HG03460 (cell line): ENCODE measurements around the gene SLC4A5.
"Not testable (repeated sequence)": the region's sequence is repeated elsewhere in the genome, so short reads cannot be mapped to it uniquely, and the experiment has no call there.

ENCODE experiments used
- ATAC-seq: cut with Tn5 transposase; IDR thresholded peaks from one replicate; pipeline ENCODE4 v1.9.1; 2021; ENCODE audit not compliant: unreplicated experiment

SLC4A5 gene

DNA sequence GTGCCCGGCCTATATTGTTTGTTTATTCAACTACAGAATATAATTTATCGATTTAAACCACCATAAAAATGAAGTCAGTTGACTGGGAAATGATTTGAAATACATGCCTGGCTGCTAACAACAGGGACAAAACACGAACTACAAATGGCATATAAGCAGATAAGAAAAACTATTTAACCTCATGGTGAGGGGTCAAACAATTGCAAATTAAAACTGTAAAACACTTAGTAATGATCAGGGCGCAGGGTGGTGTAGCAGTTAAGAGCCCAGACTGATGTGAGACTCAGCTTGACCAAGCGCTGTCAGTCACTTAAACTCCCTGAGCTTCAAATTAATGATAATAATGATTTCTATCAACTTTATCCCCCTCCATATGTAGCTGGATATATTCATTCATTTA, 138.1 kb downstream of the SLC4A5 start:
- no peak for ATAC-seq

DNA sequence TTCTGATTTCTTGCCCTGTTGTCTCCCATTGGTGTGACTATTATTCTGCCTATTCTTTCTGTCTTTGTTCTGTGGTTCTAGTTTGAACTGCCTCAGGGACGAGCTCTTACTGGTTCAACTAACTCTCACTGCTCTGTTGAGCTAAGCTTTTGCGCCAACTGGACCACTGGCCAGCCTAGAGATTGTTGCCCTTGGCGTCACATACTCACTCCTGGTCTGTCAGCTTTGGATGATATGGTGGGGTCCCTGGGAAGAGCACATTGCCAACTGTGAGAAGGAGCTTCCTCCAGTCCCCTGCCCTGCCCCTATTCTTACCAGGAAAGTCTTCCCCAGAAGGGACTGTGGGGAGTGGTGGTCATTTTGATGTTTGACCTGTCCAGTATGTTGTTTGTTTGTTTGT, 138.8 kb downstream of the SLC4A5 start:
- ATAC-seq: no peak

- no peak for ATAC-seq
Observed at GRCh38 chr2:74201596-74201995, 141.6 kb downstream of the SLC4A5 start.

GRCh38 chr2:74201196-74201595, 142.0 kb downstream of the SLC4A5 start:
- no peak for ATAC-seq

DNA sequence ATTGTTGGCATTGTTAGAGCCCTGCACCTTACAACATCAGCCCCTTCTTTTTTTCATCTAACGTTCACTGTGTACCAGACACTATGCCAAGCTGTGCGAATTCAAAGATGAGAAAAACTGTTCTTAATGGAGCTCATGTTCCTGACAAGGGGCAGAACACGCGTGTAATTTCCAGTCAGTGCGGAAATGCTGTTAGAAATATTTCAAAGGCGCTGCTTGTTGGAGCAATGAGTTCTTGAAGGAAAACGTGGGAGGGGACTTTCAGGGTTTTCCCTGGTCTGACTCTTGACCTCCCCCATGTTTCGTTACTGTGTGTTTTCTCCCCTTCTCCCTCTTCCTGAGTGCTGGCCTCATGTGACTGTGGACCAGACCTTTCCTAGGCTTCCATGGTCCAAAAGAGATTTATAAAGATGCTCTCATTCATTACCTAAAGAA, 143.3 kb downstream of the SLC4A5 start:
- ATAC-seq: no peak

DNA sequence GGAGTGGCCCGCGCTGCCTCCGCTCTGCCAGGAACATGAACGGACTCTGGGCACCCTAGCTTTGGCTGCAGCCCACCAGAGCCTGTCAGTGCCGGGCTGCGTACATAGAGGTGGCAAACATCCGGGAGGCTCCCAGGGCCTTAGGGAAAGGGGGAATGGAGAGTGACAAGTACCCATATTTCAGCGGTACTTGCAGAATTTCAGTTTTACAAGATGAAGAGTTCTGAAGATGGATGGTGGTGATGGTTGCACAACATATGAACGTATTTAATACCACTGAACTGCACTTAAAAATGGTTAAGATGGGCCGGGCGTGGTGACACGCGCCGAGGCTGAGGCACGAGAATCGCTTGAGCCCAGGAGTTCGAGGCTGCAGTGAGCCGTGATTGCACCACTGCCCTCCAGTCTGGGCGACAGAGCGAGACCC, 143.9 kb downstream of the SLC4A5 start:
- ATAC-seq: no peak

GRCh38 chr2:74198461-74199274, 144.5 kb downstream of the SLC4A5 start, which contains the start of gene MTHFD2:
Gene MTHFD2 (plus strand): TSS chr2:74198615. CDS start chr2:74198642, 27 bp downstream.
- peak; percentile 80 for ATAC-seq

DNA sequence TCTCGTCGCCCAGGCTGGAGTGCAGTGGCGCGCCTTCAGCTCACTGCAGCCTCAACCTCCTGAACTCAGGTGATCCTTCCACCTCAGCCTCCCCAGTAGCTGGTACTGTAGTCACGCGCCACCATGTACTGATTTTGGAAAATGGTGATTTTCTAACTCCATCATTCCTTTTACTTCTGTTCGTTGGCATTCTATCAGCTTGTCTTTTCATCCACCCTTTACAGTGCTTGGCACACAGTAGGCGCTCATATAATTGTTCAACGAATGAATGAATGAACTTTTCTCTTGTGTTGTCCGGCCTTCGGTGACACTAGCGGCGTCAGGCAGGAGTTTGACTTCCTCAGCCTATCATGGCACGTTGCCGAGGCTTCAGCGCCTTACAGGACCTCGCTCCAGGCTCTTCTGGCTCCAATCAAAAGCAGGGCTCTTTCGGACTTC, 145.2 kb downstream of the SLC4A5 start:
- ATAC-seq: no peak

GRCh38 chr2:74197049-74197448, 146.2 kb downstream of the SLC4A5 start:
- ATAC-seq: no peak

DNA sequence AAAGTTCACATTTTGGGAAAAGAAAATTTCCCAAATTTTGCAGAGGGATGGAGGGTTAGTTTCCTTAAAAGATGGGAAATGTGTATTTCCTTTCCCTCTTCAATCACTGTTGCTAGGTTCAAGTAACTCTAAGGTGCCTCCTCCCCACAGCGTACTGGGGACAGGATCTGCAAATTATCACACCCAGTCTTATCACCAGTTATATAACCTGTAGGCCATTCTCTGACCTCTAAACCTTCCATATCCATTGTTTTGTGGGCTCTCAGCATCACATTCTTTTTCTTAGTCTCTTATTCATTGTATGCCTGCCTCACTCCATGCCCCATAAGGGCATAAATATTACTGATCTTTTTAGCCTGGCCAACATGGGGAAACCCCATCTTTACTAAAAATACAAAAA, 148.4 kb downstream of the SLC4A5 start:
- no peak for ATAC-seq

GRCh38 chr2:74191596-74192380, 151.4 kb downstream of the SLC4A5 start:
- no peak for ATAC-seq

- no peak for ATAC-seq
Observed at GRCh38 chr2:74188696-74189095, 154.5 kb downstream of the SLC4A5 start.

- no peak for ATAC-seq
Observed at GRCh38 chr2:74188018-74188601, 155.1 kb downstream of the SLC4A5 start.

- not testable (repeated sequence) for ATAC-seq
Observed at GRCh38 chr2:74186706-74187105, 156.5 kb downstream of the SLC4A5 start.

- peak; percentile 69 for ATAC-seq
Observed at GRCh38 chr2:74186038-74186437, 157.2 kb downstream of the SLC4A5 start.

DNA sequence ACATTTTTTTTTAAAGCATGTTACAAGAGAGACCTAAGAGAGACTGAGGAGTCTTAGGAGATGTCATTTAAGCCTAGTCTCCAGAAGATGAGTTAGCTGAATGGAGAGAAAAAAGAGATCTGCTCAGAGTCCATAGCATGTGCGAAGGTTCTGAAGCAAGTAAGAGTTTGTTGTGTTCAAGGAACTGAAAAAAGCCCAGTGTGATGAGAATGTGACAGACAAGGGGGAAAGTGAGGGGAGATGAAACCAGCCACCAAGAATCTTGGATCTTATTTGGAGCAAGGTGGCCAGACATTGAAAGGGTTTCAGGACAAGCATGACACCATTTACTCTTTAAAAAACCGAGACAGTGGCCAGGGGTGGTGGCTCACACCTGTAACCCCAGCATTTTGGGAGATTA, 159.3 kb downstream of the SLC4A5 start:
- no peak for ATAC-seq

DNA sequence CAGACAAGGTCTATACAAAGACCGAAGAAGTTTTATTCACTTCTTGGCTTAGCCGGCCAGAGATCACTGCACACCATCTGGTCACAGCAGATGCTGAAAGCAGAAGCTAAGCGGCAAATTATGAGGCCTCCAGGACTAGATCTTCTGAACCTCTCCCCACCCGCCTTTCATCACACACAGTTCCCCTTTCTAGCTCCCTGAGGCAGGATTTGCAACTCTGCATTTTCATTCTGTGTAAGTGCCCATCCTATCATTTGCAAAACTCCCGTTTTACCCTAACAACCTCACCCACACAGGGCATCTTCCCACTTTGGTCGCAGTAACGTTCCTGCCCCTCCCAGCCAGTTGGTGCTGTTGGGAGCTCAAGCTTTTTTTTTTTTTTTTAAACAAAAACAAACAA, 161.5 kb downstream of the SLC4A5 start:
- ATAC-seq: peak; percentile 29

DNA sequence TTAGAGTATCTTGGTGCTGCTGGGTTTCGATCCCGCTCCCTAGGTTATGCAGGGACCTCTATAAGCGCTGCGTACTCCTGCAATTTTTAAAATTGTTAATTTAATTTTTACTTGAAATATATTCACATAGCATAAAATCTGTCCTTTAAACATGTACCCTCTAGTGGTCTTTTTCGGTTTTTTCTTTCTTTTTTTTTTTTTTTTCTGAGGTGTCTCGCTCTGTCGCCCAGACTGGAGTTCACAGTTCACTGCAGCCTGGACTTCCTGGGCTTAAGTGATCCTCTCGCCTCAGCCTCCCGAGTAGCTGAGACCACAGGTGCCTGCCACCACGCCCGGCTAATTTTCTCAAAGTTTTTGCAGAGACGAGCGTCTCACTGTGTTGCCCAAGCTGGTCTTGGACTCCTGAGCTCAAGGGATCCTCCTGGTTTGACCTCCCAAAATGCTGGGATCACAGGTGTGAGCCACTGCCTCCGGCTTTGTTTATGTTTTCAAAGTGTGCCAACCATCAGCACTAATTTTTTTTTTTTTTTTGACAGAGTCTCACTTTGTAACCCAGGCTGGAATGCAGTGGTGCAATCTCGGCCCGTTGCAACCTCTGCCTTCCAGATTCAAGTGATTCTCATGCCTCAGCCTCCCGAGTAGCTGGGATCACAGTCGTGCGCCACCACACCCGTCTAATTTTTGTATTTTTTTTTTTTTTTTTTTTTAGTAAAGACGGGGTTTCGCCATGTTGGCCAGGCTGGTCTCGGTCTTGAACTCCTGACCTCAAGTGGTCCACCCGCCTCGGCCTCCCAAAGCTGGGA, 164.0 kb downstream of the SLC4A5 start:
- ATAC-seq: peak; percentile 14

DNA sequence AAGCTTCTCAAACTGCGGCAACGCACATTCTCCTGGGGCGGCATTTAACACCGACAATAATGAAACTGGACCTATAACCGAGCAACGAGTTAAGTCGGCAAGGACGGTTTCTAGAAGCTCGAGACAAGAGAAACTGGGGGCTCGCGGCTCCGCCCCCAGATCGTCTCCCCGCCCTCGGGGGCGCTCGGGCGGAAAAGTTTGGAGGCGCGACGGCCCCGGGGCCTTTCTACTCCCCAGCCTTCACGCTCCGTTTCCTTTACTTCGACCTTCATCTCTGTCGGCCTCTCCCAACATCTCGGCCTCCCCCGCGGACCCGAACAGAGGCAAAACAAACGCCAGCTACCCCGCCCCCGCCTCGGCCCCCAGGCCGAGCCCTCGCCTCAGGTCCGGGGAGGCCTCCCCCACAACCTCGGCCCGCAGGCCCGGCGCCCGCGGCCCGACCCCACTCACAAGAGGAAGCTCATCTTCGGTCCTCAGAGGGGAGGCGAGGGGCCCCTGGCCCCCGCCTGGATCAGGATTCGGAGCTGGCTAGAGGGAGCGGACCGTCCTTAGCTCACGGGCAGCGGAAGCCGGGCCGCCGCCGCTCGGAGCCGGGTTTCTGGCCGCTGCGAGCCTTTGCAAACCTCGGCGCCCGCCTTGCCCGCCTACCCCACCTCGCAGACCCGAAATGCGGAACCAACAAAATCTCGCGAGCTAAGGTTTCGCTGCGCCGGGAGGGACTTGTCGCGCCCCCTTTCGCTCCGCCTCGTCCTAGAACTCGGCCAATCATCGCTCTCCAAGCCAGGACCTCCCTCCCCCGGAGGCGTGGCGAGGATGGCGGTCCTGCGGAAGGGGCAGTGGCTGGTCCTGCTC, 164.8 kb downstream of the SLC4A5 start, which contains the start of gene MOB1A:
MOB1A (minus strand) TSS at position 669 of the 852 bp plus-strand sequence; CDS start at position 464, 205 bp downstream.
- peak; percentile 85 for ATAC-seq

DNA sequence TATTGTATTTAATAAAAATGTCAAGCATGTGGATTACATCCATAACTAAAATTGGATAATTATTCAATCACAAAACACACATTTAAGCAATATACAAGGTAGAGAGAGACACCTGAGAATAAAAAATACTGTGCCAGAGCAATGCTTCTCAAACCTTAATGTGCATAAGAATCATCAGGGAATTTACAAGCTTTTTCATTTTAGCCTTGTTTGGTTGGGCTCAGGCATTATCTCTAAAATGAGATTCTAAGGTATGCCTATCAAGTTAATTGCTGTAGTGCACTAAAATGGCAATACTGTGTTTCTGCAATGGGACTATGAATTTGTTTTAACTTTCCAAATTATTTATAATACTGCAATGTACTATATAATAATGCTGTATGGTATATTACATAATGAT, 165.5 kb downstream of the SLC4A5 start:
- no peak for ATAC-seq
